NCI-H1436 treated with DMSO at 0.1 percent for 48 hours (cell line): ENCODE measurements around the gene KCTD14.
"Not testable (repeated sequence)": the region's sequence is repeated elsewhere in the genome, so short reads cannot be mapped to it uniquely, and the experiment has no call there.

Experiments
- DNase-seq: peaks from one replicate; lab custom pipeline; 2025; lab: John Stamatoyannopoulos, UW

KCTD14 gene

GRCh38 chr11:78046486-78046854, 23.4 kb upstream of the KCTD14 start:
- no peak for DNase-seq

GRCh38 chr11:78045851-78046485, 22.9 kb upstream of the KCTD14 start:
- DNase-seq = no peak

DNA sequence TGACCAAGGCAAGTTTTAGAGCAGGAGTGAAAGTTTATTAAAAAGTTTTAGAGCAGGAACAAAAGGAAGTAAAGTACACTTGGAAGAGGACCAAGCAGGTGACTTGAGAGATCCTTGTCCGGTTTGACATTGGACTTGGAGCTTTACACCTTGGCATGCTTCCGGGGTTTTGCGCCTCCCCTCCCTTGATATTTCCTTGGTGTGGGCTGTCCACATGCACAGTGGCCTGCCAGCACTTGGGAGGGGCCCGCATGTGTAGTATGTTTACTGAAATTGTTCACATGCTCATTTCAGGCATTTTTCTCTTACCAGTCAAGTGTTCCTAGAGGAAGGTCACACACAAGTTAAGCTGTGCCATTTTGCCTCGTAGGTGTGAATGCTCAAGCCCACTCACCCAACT, 21.6 kb upstream of the KCTD14 start:
- DNase-seq = no peak

GRCh38 chr11:78041843-78042440, 18.9 kb upstream of the KCTD14 start:
- DNase-seq = no peak

DNA sequence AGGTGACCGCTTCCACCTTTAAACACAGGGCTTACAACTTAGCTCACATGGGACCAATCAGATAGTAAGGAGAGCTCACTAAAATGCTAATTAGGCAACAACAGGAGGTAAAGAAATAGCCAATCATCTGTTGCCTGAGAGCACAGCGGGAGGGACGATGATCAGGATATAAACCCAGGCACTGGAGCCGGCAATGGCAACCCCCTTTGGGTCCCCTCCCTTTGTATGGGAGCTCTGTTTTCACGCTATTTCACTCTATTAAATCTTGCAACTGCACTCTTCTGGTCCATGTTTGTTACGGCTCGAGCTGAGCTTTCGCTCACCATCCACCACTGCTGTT, 18.3 kb upstream of the KCTD14 start:
- not testable (repeated sequence) for DNase-seq

- no peak for DNase-seq
Measured at GRCh38 chr11:78040691-78041379, 17.8 kb upstream of the KCTD14 start.

DNA sequence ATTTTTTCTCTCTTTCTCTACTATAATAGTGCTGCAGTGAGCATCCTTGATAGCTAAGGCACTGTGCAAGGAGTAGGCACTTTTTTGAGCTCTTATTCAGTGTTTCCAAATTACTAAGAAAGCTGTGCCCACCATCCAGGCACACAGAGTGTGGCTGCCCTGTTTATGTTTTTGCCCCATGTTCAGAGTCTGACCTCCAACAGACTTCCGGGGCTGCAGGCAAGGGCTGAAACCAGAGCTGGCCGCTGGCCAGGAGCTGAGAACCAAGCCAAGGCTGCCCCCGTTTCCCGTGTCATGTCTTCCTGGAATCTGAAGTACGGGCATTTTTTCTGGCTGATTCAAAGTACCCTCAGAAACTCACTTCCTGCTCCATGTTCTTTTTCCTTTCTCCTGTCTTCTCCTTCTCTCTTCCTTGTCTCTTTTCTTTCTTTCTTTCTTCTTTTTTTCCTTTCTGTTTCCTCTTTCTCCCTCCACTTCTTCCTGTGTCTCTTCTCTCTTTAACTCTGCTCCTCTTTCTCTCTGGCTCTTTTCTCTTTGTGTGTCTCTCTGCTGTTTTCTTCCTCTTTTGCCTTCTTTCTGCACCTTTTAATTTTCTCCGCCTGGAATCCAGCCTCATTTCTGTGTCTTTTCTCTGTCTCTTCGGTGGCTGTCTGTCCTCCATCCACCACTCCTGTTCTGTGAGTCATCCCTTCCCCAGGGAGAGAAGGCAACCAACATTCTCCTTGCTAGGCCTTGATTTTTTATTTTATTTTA, 17.0 kb upstream of the KCTD14 start:
- no peak for DNase-seq

DNA sequence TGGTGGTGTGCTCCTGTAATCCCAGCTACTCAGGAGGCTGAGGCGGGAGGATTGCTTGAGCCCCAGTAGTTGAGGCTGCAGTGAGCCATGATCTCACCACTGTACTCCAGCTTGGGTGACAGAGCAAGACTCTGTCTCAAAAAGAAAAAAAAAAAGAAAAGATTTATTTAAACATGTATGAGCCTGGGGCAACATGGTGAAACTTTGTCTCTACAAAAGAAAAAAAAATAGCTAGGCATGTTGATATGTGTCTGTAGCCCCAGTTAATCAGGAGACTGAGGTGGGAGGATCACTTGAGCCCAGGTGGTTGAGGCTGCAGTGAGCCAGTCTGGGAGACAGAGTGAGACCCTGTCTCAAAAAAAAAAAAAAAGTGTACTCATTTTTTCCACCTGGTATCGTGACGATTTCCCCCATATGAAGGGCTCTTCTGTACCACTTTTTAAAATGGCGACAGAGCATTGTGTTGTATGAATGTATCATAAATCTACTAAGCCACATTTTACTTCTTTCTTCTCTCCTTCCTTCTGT, 16.4 kb upstream of the KCTD14 start:
- DNase-seq = no peak

- no peak for DNase-seq
Measured at GRCh38 chr11:78038697-78039313, 15.7 kb upstream of the KCTD14 start.

GRCh38 chr11:78037825-78038620, 14.9 kb upstream of the KCTD14 start:
- no peak for DNase-seq

- DNase-seq = no peak
Measured at GRCh38 chr11:78037056-78037455, 14.0 kb upstream of the KCTD14 start.

GRCh38 chr11:78036313-78036712, 13.2 kb upstream of the KCTD14 start:
- DNase-seq = no peak

DNA sequence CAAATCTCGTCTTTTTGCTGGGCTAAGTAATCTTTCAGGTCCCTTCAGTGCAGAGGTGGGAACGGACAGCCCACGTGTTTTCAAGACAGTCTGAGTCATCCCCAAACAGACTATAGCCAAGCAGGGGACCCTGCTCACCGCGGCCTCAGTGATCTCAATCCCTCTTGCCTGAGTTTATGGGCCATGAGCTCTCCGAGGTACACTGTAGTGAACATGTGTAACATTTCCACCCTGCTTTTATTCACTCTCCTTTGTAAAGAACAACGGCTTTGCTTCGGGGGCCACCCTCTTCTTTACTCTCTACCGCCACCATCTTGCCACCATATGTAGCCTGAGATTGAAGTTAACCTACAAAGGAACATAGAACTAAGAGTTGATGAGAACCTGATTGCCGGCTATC, 11.5 kb upstream of the KCTD14 start:
- DNase-seq = no peak

- no peak for DNase-seq
Measured at GRCh38 chr11:78033040-78033439, 10.0 kb upstream of the KCTD14 start.

DNA sequence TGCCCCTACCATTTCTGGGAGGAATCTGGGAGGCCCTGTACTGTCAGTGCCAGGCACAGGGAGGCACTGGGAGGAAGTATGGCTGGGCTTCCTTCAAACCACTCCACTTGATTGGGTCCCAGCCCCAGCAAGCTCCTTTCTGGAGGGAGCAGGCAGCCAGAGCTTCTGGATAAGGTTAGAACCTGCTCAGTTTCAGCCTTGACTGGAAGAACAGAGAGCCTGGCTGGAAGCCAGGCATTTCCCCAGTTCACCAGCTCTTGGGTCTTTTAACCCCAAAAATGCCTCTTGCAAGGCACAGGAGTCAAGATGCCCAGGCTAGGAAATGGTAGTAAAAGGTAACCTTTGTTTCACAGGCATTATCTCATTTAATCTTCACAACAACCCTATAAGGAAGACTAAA, 9.0 kb upstream of the KCTD14 start:
- no peak for DNase-seq

GRCh38 chr11:78031629-78032028, 8.6 kb upstream of the KCTD14 start:
- DNase-seq = no peak

GRCh38 chr11:78030429-78031325, 7.6 kb upstream of the KCTD14 start:
- DNase-seq = peak; percentile 88

- not testable (repeated sequence) for DNase-seq
Measured at GRCh38 chr11:78028423-78028822, 5.3 kb upstream of the KCTD14 start.

DNA sequence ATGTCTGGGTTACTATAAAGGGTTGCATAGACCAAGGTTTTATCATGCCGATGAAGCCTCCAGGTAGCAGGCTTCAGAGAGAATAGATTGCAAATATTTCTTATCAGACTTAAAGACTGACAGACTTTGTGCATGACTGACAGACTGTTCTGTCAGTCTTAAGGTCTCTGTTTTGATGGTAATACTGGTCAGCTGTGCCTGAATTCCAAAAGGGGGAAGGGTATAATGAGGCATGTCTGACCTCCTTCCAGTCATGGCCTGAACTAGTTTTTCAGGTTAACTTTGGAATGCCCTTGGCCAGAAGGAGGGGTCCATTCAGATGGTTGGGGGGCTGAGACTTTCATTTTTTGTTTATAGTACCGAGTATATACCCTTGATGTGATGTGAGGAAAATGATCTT, 4.7 kb upstream of the KCTD14 start:
- no peak for DNase-seq

DNA sequence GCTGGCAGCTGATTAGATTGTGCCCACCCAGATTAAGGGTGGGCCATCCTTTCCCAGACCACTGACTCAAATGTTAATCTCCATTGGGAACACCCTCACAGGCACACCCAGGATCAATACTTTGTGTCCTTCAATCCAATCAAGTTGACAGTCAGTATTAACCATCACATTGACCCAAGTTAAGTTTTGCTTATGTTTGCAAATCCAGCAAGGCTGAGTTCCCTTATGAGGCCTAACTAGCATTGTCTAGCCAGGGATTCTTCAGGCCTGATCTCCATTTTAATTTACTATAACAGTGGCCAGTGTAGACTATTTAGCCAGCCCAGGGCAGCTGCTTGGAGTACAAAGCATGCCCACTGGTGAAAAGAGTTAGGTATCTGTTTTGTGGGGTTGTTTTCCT, 2.3 kb upstream of the KCTD14 start:
- no peak for DNase-seq
